Eye (tissue), 1 donor: ENCODE measurements around the gene ARHGEF9.
"Not testable (repeated sequence)": the region's sequence is repeated elsewhere in the genome, so short reads cannot be mapped to it uniquely, and the experiment has no call there.

Experiments used
- DNase-seq: peaks from one replicate; pipeline ENCODE4 v3.0.0-alpha.2; 2015

The ARHGEF9 gene

DNA sequence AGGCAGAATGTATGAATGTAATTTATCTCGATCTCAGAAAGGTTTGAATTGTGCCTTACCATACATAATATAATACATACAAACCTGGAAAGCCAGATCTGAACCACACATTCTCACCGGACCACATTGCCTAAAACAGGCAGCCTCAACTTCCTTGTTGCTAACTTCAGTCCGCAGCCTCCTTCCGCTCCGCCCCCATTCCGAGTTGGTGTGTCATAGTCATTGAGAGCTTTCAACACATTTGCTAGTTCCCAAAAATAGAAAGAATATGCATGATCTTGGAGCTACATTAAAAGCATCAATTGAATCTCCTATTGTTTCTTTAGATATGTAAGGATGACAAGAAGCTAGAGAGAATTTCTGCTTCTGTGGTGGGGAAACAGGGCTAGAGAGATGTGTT, 127.2 kb downstream of the ARHGEF9 start:
- DNase-seq, result no peak

GRCh38 chrX:63656871-63657580, 128.0 kb downstream of the ARHGEF9 start:
- no peak for DNase-seq

GRCh38 chrX:63652086-63652765, 132.8 kb downstream of the ARHGEF9 start:
- DNase-seq, result peak; percentile 23

- not testable (repeated sequence) for DNase-seq
Observed at GRCh38 chrX:63645748-63646147, 139.3 kb downstream of the ARHGEF9 start.

- no peak for DNase-seq
Observed at GRCh38 chrX:63635750-63636149, 149.3 kb downstream of the ARHGEF9 start.

- DNase-seq, result no peak
Observed at GRCh38 chrX:63613531-63614028, 171.4 kb downstream of the ARHGEF9 start.

GRCh38 chrX:63585936-63586335, 199.1 kb downstream of the ARHGEF9 start:
- no peak for DNase-seq
